ENCODE results near the gene NT5C1B. TPM values are rescaled to one million over a fixed set of nuclear protein-coding genes. Genes with fewer than 3 reads are reported as not detected.

NT5C1B gene
- total RNA-seq, 3 donors from 2014 or later = not detected

DNA sequence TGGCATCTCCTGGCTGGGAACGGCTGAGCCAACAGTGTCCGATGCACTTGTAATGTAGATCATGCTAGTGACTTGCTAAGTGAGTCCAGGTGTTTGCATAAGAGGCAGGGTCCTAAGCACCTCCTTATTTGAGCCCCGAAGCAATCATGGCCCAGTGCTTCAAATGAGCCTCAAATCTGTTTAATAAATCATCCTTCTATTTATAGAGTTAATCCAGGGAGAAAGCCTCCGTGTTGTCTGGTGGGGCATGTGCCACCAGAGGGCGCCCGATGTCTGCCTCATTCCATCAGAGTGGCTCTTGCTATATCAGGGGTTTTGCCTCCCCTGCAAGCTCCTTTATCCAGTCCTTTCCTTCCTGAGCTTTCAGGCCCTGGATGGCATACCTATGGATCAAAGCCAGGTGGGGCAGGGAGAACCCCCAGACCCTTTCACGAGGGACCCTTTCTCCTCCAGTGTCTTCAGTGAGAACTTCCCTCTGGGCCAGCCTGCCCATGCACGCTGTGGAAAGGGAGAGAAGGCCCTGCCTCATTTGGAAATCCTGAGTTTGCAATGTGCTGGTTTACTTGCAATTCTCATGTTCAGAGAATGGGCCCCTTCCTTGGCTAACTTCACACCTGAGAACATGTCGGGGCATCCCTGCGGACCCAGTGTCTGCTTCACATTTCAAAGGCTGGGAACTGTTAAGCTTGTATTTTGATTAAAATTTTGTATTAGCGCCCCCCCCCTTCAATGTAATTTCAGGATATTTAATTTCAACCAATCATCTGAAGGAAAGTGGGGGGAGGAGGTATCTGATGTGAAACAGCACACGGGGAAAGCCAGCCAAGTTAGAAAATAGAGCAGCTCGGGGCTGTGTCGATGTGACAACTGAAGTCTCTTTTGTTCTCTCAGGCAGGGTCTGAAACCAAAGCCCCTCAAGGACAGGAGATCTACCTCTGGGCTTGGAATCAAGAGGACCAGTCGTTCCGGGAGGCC lies 68.6 kb downstream of the NT5C1B start:
- Histone ChIP-seq H3K36me3 (no peaks in the 10 kb centered on the region), H3K4me3 (peak overlapping the region in 1 of 3 donors; percentile 25), H3K9me3 (no peaks in the 10 kb centered on the region), H3K4me1 (no peaks in the 10 kb centered on the region), H3K27me3 (no peaks in the 10 kb centered on the region), H3K27ac (peak overlapping the region; percentile 67 to 69)
- intact Hi-C loops (cut with DNase I; ENCODE audit: low total_unique reads) = no loop called here
- DNase-seq (ENCODE audit: low spot score in 2 of 2) = peak; percentile 72 to 79
- TF ChIP-seq POLR2AphosphoS5 (IDR thresholded peaks at IDR 0.05) (peak; percentile 14 to 25 (median 18)), POLR2A (IDR thresholded peaks at IDR 0.05) (no peak)
- TF ChIP-seq, protein P1, sequence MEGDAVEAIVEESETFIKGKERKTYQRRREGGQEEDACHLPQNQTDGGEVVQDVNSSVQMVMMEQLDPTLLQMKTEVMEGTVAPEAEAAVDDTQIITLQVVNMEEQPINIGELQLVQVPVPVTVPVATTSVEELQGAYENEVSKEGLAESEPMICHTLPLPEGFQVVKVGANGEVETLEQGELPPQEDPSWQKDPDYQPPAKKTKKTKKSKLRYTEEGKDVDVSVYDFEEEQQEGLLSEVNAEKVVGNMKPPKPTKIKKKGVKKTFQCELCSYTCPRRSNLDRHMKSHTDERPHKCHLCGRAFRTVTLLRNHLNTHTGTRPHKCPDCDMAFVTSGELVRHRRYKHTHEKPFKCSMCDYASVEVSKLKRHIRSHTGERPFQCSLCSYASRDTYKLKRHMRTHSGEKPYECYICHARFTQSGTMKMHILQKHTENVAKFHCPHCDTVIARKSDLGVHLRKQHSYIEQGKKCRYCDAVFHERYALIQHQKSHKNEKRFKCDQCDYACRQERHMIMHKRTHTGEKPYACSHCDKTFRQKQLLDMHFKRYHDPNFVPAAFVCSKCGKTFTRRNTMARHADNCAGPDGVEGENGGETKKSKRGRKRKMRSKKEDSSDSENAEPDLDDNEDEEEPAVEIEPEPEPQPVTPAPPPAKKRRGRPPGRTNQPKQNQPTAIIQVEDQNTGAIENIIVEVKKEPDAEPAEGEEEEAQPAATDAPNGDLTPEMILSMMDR (IDR thresholded peaks at IDR 0.05) = peak; percentile 45 to 89 (median 84)

- DNase-seq (ENCODE audit: low spot score in 2 of 2) = no peak
- Histone ChIP-seq H3K9me3 (no peaks in the 10 kb centered on the region), H3K36me3 (no peaks in the 10 kb centered on the region), H3K4me1 (no peaks in the 10 kb centered on the region), H3K27me3 (no peaks in the 10 kb centered on the region), H3K27ac (peak overlapping the region; percentile 67 to 69), H3K4me3 (peak overlapping the region in 1 of 3 donors; percentile 25)
- TF ChIP-seq POLR2A (IDR thresholded peaks at IDR 0.05) (no peak), POLR2AphosphoS5 (IDR thresholded peaks at IDR 0.05) (no peak)
- TF ChIP-seq, protein P1 (IDR thresholded peaks at IDR 0.05) = no peak
- intact Hi-C loops (cut with DNase I; ENCODE audit: low total_unique reads) = no loop called here
Measured at GRCh38 chr2:18519914-18520450, 69.4 kb downstream of the NT5C1B start.

- no peaks in the 10 kb centered on the region for H3K4me1 ChIP-seq
- DNase-seq (ENCODE audit: low spot score in 2 of 2) = no peak
- intact Hi-C loops (cut with DNase I; ENCODE audit: low total_unique reads) = no loop called here
Measured at GRCh38 chr2:18518116-18519111, 71.0 kb downstream of the NT5C1B start.

GRCh38 chr2:18517386-18517785 lies 72.0 kb downstream of the NT5C1B start:
- DNase-seq (ENCODE audit: low spot score in 2 of 2) = no peak

More at GRCh38 chr2:18518116-18519111, 71.0 kb downstream of the NT5C1B start:
- Histone ChIP-seq H3K36me3 (no peaks in the 10 kb centered on the region), H3K27me3 (no peaks in the 10 kb centered on the region), H3K4me3 (no peak overlapping the region), H3K9me3 (no peaks in the 10 kb centered on the region), H3K27ac (peak overlapping the region; percentile 17 to 67)
- TF ChIP-seq POLR2A (IDR thresholded peaks at IDR 0.05) (no peak), POLR2AphosphoS5 (IDR thresholded peaks at IDR 0.05) (no peak)
- TF ChIP-seq, protein P1 (IDR thresholded peaks at IDR 0.05) = no peak

More at GRCh38 chr2:18517386-18517785, 72.0 kb downstream of the NT5C1B start:
- Histone ChIP-seq H3K4me3 (no peak overlapping the region), H3K36me3 (no peaks in the 10 kb centered on the region), H3K4me1 (no peaks in the 10 kb centered on the region), H3K27ac (no peak overlapping the region), H3K9me3 (no peaks in the 10 kb centered on the region), H3K27me3 (no peaks in the 10 kb centered on the region)
- intact Hi-C loops (cut with DNase I; ENCODE audit: low total_unique reads) = no loop called here
- TF ChIP-seq POLR2A (IDR thresholded peaks at IDR 0.05) (no peak), POLR2AphosphoS5 (IDR thresholded peaks at IDR 0.05) (no peak)
- TF ChIP-seq, protein P1 (IDR thresholded peaks at IDR 0.05) = no peak
